GM18861 (cell line): Measurements from ENCODE around the gene EVA1A.

Experiments
- ATAC-seq: cut with Tn5 transposase; IDR thresholded peaks from one replicate; pipeline ENCODE4 v1.9.1; 2021; ENCODE audit not compliant: unreplicated experiment

EVA1A gene

DNA sequence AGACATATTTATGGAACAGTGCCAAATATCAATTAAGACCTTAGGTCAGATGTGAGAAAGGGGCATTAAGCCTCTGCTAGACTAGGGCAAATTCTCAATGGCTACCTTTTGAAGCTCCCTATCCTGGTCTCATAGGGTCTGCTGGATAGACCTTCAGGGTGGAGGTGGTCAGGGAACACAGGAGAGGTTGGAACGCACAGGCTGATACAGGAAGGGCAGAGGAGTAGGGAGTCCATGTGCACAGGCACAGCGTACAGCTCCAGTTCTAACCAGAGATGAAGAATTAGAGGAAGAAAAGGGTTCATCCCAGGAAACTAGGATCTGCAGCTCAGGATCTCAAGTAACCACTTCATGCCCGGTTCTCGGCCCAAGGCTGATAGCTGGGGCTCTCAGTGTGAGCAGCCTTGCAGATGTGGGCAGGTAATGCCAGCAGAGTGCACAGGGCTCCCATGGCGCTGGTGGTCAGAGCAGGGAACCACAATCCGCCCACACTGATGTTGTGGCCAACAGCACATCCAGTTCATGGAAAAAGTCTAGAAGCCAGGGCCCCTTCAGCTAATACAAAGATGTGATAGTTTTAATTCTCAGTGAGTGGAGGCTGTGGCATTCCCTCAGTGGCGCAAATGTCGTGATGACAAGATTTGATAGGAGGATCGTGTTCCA is 3.4 kb upstream of the EVA1A start:
- no peak for ATAC-seq

DNA sequence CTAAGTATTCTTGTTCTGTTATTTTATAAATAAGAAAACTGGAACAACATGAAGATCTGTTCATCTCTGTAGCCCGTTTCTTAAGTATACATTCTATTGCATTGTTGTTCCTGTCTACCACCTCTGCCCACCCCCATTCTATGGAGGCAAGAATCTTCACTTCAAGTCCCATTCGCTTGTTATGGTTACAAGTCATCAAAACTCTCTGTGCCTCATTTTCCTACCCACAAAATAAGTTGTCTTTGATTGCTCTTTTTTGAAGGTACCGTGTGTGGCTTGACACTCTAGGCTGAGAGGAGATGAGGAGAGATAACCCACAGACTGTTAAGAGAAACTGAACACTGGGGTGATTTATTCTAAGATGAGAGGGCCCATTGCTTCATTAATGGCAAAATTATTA is 2.9 kb upstream of the EVA1A start:
- no peak for ATAC-seq

DNA sequence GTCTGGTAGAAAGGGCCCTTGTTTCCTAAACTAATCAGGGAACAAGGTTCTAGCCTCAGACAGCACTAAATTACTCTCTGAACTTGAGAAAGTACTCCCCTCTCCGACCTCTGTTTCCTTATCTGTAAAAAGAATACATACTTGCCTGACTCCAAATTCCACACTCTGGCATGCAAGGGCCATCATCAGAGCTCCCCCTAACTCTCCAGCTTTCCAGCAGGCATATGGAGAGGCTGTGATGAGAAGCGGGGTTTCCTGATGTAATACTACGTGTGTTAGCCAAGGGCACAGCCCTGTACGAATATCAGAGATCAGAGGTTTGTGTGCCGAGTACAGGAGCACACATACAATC is 1.8 kb upstream of the EVA1A start:
- no peak for ATAC-seq

DNA sequence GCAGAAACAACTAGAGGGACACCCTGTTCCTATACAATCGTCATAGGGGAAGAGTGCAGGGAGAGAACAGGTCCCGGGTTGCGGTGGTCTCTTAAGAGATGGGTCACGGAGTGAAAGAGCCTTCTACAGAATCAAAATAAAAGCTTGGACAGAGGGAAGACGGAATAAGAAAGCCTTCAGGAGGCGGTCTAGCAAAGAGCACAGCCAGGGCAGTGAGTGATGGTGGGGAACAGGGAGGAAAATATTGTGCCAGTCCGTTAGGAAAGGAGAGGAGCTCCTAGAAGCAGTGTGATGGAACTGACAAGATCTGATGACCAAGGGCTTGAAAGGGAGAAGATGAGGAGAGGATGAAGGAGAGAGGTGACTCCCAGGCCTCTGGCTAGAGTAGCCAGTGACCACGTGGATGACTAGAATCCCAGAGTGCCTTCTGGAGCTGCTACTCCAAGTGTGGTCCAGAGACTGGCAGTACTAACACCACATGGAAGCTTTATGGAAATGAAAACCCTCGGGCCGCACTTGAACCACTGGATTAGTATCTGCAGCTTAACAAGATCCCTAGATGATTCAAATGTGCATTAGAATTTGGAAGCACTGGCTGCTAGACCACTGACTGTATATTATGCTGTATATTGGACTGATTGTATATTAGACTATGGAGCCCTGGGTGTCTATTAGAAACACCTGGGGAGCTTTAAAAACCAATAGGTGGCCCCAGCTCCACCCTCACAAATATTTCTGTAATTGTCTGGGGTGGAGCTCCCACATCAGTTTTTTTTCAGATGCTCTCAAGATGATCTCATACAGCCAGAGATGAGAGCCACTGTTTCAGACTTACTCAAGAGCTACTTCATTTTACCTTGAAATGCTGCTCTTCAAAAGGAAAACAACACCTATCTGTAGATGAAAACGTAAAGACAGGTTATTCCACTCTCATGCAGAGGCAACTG is 1.1 kb upstream of the EVA1A start:
- no peak for ATAC-seq

DNA sequence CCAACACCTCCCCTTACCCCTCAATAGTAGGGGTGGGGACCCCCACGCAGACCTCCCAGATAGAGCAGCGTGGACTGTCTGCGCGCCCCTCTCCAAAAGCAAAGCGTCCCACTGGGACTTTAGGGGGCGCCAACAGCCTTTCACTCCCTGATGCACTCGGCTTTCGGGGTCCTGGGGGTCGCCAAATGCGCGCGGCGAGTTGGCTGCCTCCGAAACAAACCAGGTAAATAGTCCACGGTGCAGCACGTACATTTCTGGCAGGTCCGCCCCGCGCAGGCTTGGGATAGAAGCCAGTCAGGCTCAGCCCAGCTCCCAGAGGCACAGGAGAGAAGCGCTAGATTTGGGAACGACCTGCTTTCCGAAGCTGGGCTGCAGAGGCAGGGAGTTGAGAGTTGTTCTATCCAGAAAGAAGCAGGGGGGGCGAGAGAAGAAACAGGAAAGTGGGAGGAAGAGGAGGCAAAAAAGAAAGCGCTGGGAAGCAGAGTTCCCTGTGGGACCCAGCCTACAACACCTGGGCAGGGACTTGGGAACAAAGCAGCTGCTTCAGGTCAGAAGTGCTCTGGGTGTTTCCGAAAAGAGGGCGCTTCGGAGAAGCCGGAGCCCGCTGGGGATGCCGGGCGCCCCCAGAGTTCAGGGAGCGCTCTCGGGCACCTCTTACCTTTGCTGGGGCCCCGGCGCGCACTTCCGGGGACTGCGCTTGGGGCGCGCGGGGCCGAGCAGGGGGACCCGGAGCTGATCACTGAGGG is 544 bp downstream of the EVA1A start:
- no peak for ATAC-seq

DNA sequence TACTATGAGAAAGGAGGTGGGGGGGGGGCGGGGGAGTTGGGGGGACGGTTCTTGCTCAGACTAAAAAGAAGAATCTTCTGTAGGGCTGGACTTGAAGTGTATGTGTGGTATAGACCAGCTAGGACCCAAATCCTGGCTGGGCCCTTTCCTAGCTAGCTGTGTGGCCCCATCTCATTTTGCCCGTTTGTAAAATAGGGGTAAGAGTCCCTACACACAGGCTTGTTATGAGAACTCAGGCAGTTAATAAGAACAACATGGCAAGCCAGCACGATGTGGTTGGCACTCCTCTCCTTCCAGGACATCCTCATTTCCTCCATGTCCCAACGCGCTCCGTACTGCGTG is 1.1 kb downstream of the EVA1A start:
- ATAC-seq = no peak

DNA sequence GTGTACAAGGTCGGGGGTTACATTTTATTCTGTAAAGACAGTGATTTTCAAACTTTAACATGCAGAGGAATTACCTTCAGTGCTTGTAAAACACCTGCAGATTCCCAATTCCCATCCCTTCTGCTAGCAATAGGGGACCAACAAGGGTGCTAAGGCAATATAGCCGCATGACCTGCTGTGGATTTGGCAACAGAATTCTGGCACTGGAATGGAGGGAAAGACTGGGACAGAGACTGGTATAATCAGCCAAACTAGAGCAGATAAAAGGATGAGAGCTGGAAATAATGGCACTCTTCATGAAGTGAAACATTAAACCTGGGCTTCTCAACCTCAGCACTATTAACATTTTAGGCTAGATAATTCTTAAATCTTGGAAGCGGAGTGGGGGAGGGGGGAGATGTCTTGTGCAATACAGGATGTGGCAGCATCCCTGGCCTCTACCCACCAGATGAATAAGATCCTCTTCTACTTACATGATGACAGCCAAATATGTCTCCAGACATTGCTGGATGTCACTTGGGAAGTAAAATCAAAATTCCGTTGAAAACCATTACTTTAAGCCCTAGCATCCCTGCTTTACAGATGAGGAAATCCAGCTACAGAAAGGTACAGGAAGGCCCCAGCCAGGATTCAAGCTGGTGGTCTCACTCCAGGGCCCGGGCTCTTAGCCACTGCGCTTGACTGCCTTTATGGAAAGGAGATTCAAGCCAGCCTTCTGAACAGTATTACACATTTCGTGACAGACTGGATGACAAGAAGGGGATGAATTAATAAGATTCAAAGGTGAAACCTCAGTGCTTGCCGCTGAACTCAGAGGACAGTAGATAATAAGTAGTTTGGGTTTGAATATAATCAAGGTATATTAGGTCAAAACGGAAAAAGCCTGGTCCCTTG is 1.7 kb downstream of the EVA1A start:
- no peak for ATAC-seq

DNA sequence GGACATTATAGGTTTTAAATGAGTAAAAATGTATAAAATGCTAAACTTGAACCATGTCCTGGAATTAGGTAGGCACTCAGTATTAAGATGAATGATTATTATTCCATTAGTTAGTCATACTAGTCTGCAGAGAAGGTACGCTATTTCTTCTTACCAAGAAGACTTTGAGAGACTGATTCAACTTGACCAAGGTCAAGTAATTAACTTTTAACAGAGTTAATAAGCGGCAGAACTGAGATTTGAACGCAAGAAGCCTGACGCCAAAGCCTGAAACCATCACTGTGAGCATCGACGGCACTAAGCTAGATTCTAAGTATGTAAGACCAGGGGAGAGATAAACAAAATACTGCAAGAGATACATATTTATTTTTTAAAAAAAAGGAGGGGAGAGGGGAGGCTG is 2.6 kb downstream of the EVA1A start:
- no peak for ATAC-seq

DNA sequence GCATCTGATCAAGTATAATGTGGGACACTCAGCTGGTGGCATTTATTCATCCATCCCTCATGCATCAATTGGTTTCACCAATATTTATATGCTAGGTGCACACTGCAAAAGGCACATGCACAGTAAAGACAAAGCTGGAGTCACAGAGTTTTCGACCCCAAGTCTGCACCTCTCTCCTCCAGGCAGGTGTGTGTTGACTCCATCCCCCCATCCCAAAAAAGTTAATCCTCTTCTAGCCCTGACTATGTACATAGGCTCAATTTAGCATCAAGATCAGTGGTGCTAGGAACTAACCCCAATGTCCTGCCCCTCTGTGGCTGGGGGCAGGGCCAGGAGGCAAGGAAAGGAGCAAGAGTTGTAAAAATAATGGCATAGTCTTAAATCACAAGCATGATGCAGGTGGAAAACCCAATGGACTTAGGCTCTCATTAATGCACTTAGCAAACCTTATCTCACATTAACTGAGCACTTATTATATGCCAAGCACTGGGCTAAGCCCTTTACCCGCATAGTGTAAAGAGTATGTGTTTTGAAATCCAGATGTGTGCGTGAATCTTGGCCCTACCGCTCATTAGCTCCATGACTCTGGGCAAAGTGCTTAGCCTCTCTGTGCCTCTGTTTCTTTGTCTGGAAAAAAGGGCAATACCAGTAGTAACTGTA is 3.1 kb downstream of the EVA1A start:
- ATAC-seq = no peak

DNA sequence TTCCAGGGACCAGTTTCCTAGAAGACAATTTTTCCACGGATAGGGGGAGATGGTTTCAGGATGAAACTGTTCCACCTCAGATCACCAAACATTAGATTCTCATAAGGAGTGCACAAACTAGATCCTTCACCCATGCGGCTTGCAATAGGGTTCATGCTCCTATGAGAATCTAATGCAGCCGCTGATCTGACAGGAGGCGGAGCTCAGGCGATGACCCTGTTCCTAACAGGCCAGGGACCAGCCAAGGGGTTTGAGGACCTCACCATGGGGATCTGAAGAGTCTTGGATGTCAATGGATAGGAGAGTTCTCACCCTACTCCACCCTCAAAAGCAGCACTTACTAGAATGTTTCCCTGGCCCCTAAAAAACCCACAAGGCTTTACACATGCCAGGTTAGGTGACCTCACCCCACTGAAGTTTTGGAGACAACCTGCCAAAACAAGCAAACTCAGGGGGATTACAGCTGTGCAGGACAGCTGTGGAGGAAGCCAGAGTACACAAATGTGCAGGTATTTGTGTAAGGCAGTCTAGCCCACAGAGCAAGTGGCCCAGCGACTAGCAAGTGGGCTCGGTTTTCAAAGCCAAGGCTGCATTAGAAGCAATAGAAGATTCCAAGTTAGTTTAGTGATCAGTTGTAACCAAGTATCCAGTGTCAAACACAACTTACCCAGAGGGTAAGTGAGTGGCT is 3.9 kb downstream of the EVA1A start:
- no peak for ATAC-seq

DNA sequence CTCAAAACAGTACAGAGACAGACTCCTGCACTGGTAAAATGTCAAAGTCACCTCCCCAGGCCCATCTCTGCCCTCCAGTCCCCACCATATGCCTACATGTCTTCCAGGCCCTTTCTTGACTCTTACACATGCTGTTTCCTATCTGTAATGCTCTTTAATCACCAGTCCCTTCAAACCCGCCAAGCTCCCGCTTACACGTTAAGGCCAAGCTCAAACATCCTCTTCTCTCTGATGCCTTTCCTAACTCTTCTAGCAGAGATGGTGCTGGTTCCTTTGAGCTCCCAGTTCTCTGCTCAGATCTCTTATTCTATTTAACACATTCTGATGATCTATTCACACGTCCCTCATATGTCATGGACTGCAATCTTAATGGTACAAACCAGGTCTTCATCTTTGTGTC is 5.0 kb downstream of the EVA1A start:
- no peak for ATAC-seq

DNA sequence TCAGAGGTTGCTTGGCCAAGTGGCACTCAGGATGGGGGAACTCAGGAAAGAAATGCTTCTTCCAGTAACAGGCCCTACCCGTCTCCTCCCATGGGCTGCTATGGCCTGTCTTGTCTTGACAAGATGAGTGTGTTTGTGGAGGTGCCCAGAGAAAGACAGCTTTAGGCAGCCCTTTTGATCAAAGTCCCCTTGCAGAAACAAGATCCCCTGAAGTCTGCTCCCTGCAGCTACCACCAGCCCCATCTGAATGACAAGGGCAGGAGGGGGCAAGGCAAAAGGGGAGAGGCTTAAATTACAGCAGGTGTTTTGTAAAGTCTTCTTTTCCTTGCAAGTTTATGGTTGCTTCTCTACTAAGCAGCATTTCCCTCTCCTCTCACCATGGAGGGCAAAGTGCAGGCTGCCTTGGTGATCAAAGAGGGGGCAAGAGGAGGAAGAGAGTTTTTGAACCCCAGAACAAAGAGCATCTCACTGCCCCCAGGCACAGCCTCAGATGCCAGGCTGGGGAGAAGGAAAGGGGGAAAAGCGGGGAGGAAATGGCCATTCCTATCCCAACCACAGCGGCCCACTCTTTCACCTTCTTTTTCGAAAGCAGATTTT is 6.7 kb downstream of the EVA1A start:
- no peak for ATAC-seq

DNA sequence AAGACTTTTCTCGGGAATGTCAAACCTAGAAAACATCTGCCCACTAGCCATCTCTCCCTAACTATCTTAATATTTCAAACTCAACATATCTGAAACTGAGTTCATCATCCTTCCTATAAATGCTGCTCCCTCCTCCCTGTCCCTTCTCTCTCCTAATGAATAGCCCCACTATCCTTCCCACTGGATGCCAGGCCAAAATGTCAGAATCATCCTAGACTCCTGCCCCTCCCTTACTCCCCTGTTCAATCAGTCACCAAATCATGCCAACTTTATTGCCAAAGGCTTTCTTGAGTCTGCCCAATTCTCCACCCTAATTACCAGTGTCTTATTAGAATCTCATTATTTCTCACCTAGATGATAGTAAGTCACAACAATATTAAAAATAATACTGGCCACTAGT is 8.5 kb downstream of the EVA1A start:
- no peak for ATAC-seq

DNA sequence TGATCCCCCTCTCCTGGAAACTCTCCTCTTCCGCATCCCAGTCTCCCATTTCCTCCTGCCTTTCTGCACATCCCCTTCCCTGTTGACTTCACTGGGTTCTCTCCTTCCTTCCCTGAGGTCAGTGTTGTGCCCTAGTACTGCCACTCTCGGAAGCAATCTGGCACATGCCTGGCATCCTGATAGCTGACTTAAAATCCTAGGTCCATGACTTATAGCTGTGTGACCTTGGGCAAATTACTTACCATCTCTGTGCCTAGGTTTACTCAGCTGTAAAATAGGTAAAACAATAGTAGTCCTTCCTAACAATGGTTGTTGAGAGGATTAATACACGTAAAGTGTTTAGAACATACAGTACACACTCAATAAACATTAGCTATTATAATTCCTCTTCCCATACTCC is 9.3 kb downstream of the EVA1A start:
- no peak for ATAC-seq

DNA sequence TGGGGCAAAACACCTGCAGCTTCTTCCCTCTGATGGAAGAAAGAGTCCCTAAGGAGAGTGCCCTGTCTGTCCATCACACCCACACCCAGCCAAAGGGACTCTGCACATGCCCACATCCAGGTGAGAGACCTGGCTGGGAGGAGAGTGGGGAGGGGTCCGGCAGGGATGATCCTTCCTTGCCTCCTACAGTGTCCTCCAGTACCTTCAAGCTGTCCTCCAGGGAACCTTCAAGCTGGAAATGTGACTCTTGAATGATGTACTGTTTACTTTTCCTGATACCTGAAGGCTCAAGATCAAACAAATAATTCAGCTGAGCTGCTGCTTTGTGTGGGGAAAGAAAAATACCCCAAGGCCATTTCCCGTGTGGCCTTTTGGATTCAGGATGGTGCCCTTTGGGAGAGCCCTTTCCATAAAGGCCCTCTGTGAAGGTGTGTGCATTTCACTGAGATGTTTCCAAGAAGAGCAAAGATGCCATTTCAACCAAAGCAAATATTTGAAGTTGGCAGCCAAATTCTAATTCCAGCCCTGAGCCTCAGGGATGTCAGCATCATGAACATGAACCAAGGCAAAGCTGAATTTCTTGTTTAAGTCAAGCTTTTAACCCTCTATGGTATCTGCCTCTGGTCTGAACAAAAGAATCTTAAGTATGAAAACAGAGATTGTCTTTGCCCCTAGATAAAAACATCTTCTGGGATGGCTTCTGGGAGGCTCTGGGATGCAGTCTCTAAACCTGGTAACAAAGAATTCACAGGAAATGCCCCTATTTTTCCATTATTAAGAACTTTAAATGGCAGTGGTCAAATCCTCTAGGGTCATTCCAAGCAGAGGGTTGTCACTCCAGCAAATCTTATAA is 11.1 kb downstream of the EVA1A start:
- ATAC-seq = no peak

DNA sequence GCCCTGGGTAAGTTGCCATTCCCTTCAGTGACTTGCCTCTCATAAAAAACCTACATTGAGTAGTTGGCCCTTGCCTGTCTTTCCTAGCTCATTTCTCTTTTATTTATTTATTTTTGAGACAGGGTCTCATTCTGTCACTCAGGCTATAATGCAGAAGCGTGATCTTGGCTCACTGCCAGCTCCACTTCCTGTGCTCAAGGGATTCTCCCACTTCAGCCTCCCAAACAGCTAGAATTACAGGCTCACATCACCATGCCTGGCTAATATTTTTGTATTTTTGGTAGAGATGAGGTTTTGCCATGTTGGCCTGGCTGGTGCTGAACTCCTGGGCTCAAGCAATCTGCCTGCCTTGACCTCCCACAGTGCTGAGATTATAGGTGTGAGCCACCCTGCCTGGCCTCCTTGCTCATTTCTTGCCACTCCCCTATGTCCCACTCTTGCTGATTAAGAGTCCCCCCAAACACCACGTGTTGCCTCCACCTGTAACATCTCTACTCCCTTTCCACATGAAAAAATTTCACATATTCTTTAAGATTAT is 12.6 kb downstream of the EVA1A start:
- ATAC-seq = no peak

DNA sequence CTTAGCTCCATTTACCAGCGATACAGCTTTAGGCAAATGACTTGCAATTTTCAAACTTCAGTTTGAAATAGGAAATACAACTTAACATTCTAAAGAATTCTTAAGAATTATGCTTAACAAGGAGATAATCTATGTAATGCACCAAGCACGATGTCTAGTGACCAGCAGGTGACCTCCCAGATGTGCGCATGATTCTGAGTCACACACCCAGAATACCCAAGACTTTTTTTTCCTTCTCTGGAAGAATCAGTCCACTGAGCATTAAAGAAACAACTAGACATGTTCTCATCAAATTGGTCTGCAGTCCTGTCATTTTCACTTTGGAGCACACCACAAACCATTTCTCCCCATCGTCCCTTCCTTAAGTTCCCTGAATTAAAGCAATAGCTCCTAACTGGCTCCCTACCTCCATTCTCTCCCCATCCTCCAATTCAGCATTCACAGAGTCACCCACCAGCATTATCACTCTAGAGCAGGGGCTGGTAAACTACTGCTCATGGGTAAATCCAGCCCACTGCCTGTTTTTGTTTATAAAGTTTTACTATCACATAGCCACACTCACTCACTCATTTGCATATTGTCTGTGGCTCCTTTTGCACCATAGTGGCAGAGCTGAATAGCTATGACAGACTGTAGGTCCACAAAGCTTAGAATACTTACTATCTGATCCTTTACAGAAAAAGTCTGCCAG is 13.2 kb downstream of the EVA1A start:
- no peak for ATAC-seq

DNA sequence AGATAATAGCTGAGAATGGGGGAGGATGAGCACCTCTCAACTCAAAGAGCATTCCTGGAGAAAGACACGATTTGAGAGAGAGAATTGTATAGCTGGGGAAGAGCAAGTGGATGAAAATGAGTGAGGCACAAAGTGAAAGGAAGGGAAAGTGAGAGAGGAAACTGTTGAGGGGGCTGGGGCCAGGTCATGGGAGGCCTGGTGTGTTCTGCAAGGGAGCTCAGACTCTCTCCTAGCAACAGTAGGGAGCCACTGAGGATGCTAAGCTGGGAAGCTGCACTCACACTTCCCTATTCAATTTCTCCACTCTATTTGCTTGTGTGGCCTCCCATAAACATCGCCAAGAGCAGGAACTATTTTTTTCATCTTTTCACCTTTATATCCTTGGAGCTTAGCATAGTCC is 14.8 kb downstream of the EVA1A start:
- ATAC-seq = no peak
